Glomerular visceral epithelial cell (primary cell): ENCODE measurements around the gene NFILZ.
A peak's percentile ranks its signal among the peaks of the same experiment; 100 is the strongest.

ENCODE experiments used
- DNase-seq: peaks from one replicate; pipeline ENCODE4 v3.0.0-alpha.2; 2016; ENCODE audit errors: extremely low spot score

The NFILZ gene

GRCh38 chr19:8629996-8630683, at the start of gene NFILZ:
NFILZ (plus strand) TSS chr19:8630633; CDS start chr19:8676766, 46,133 bp downstream.
- DNase-seq, result no peak

- peak; percentile 66 for DNase-seq
Measured at GRCh38 chr19:8580710-8581281, 49.6 kb upstream of the NFILZ start.

- no peak for DNase-seq
Measured at GRCh38 chr19:8584965-8585893, 45.2 kb upstream of the NFILZ start.

- no peak for DNase-seq
Measured at GRCh38 chr19:8585894-8586750, 44.3 kb upstream of the NFILZ start.

- DNase-seq, result no peak
Measured at GRCh38 chr19:8589177-8589714, 41.2 kb upstream of the NFILZ start.

- peak; percentile 10 for DNase-seq
Measured at GRCh38 chr19:8592231-8593009, 38.0 kb upstream of the NFILZ start.

GRCh38 chr19:8593931-8594330, 36.5 kb upstream of the NFILZ start:
- no peak for DNase-seq

- no peak for DNase-seq
Measured at GRCh38 chr19:8595651-8596050, 34.8 kb upstream of the NFILZ start.

GRCh38 chr19:8596168-8596567, 34.3 kb upstream of the NFILZ start:
- no peak for DNase-seq

- DNase-seq, result no peak
Measured at GRCh38 chr19:8600064-8600463, 30.4 kb upstream of the NFILZ start.

GRCh38 chr19:8600816-8601215, 29.6 kb upstream of the NFILZ start:
- DNase-seq, result no peak

- no peak for DNase-seq
Measured at GRCh38 chr19:8601796-8602195, 28.6 kb upstream of the NFILZ start.

GRCh38 chr19:8605514-8605913, 24.9 kb upstream of the NFILZ start:
- no peak for DNase-seq

- DNase-seq, result no peak
Measured at GRCh38 chr19:8607386-8607785, 23.0 kb upstream of the NFILZ start.

GRCh38 chr19:8608941-8609278, 21.5 kb upstream of the NFILZ start:
- no peak for DNase-seq

GRCh38 chr19:8609279-8610040, 21.0 kb upstream of the NFILZ start:
- no peak for DNase-seq

- no peak for DNase-seq
Measured at GRCh38 chr19:8610041-8610935, 20.1 kb upstream of the NFILZ start, which contains the start of gene ADAMTS10. ADAMTS10 (minus strand) TSS chr19:8610715; CDS start chr19:8605710, 5,005 bp downstream.

GRCh38 chr19:8610936-8611300, 19.5 kb upstream of the NFILZ start:
- DNase-seq, result no peak

GRCh38 chr19:8611391-8611876, 19.0 kb upstream of the NFILZ start:
- DNase-seq, result no peak
